ENCODE measurements around the gene FPGS. TPM values are rescaled to one million over a fixed set of nuclear protein-coding genes. Genes with fewer than 3 reads are reported as not detected.

The FPGS gene
- total RNA-seq, 2 experiments from 2014 or later, result 132 to 147 TPM

- CTCF ChIA-PET (ENCODE audit: unreplicated experiment), result no interaction called here
- POLR2A ChIA-PET, result interaction anchor here (0.7 to 1.1 kb wide), 2 partner anchors 8 to 21 kb away, joined by 3 to 8 read pairs; no protein-coding TSS in a partner anchor
- TF ChIP-seq EZH2phosphoT487 (IDR thresholded peaks at IDR 0.05; ENCODE audit: borderline replicate concordance, low read depth, low read length) (no peak), CTCF (conservative IDR thresholded peaks at IDR 0.05; ENCODE audit: low read length) (no peak)
- Histone ChIP-seq H3K27ac (ENCODE audit: low read depth, low read length, poor library complexity, severe bottlenecking) (no peak overlapping the region), H3K36me3 (ENCODE audit: insufficient read depth, low read length) (no peaks in the 10 kb centered on the region), H3K4me3 (ENCODE audit: low read depth, low read length, poor library complexity, severe bottlenecking) (no peak overlapping the region), H3K9me3 (ENCODE audit: low read length) (0 out of 2 replicates have a peak, but pooled peaks cover under 1% of the 10 kb centered on the region), H3K4me2 (ENCODE audit: low read length) (no peak overlapping the region), H3K4me1 (ENCODE audit: insufficient read depth, low read length, poor library complexity, severe bottlenecking) (no peaks in the 10 kb centered on the region), H2AFZ (ENCODE audit: low read length) (no peak overlapping the region), H4K20me1 (ENCODE audit: insufficient read depth, low read length) (no peaks in the 10 kb centered on the region), H3K79me2 (ENCODE audit: insufficient read depth, low read depth, low read length) (no peaks in the 10 kb centered on the region), H3K9me2 (ENCODE audit: insufficient read depth, low read length) (no peaks in the 10 kb centered on the region)
- intact Hi-C loops (cut with micrococcal nuclease; ENCODE audit: unreplicated experiment), result no loop called here
- DNase-seq (ENCODE audit: low spot score), result no peak
- no TSS peak for BruUV-seq (replicated peaks)
These were observed 52.3 kb downstream of the FPGS start for GRCh38 chr9:127854960-127855359.

- Histone ChIP-seq H3K4me3 (ENCODE audit: low read depth, low read length, poor library complexity, severe bottlenecking) (no peak overlapping the region), H3K36me3 (ENCODE audit: insufficient read depth, low read length) (no peaks in the 10 kb centered on the region), H3K4me2 (ENCODE audit: low read length) (no peak overlapping the region), H4K20me1 (ENCODE audit: insufficient read depth, low read length) (no peaks in the 10 kb centered on the region), H2AFZ (ENCODE audit: low read length) (no peak overlapping the region), H3K27ac (ENCODE audit: low read depth, low read length, poor library complexity, severe bottlenecking) (no peak overlapping the region), H3K9me3 (ENCODE audit: low read length) (no peaks in the 10 kb centered on the region), H3K4me1 (ENCODE audit: insufficient read depth, low read length, poor library complexity, severe bottlenecking) (no peaks in the 10 kb centered on the region), H3K79me2 (ENCODE audit: insufficient read depth, low read depth, low read length) (no peaks in the 10 kb centered on the region), H3K9me2 (ENCODE audit: insufficient read depth, low read length) (no peaks in the 10 kb centered on the region)
- no peak for DNase-seq (ENCODE audit: low spot score)
- no peak for TF ChIP-seq CTCF (conservative IDR thresholded peaks at IDR 0.05; ENCODE audit: low read length)
- no peak for TF ChIP-seq EZH2phosphoT487 (IDR thresholded peaks at IDR 0.05; ENCODE audit: borderline replicate concordance, low read depth, low read length)
- no TSS peak for BruUV-seq (replicated peaks)
- POLR2A ChIA-PET, result no interaction called here
- CTCF ChIA-PET (ENCODE audit: unreplicated experiment), result no interaction called here
- intact Hi-C loops (cut with micrococcal nuclease; ENCODE audit: unreplicated experiment), result no loop called here
These were observed 52.8 kb downstream of the FPGS start for GRCh38 chr9:127855522-127855921.

DNA sequence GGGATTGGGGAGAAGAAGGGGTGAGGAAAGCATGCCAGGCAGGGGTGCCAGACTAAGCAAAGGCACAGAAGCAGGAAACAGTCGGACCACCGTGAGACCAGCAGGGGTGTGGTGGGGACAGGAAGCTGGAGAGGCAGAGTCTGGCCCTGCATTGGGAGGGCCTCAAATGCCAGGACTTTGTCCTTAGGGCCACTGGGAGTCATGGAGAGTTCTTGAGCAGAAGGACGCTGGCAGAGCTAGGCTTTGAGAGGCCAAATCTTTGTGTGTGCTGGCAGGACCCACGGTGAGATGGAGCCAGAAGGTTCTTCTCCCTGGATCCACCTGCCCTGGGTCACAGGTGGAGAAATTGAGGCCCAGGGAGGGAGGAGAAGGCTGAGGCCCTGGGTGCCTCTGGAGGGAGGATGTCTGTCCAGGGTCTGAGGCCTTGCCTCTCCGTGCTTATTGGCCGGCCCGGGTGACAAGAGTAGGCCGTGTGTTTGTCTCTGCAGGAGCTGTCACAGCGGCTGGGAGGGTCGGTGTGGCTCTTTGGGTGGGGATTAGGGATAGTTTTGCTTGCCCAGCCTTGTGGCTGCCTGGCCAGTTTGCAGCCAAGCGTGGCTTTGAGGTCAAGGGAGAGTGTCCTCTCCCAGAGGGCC lies 53.5 kb downstream of the FPGS start:
- DNase-seq (ENCODE audit: low spot score), result no peak
- CTCF ChIA-PET (ENCODE audit: unreplicated experiment), result no interaction called here
- BruUV-seq (replicated peaks), result no TSS peak
- Histone ChIP-seq H3K4me3 (ENCODE audit: low read depth, low read length, poor library complexity, severe bottlenecking) (no peak overlapping the region), H3K36me3 (ENCODE audit: insufficient read depth, low read length) (no peaks in the 10 kb centered on the region), H3K4me2 (ENCODE audit: low read length) (no peak overlapping the region), H3K27ac (ENCODE audit: low read depth, low read length, poor library complexity, severe bottlenecking) (no peak overlapping the region), H3K4me1 (ENCODE audit: insufficient read depth, low read length, poor library complexity, severe bottlenecking) (no peaks in the 10 kb centered on the region), H3K9me3 (ENCODE audit: low read length) (no peaks in the 10 kb centered on the region), H2AFZ (ENCODE audit: low read length) (no peak overlapping the region), H3K9me2 (ENCODE audit: insufficient read depth, low read length) (no peaks in the 10 kb centered on the region), H3K79me2 (ENCODE audit: insufficient read depth, low read depth, low read length) (no peaks in the 10 kb centered on the region), H4K20me1 (ENCODE audit: insufficient read depth, low read length) (no peaks in the 10 kb centered on the region)
- intact Hi-C loops (cut with micrococcal nuclease; ENCODE audit: unreplicated experiment), result no loop called here
- POLR2A ChIA-PET, result no interaction called here
- no peak for TF ChIP-seq CTCF (conservative IDR thresholded peaks at IDR 0.05; ENCODE audit: low read length)

Data from OCI-LY7 (cell line).